ENCODE results near the gene ULBP3. TPM values are rescaled to one million over a fixed set of nuclear protein-coding genes. Genes with fewer than 3 reads are reported as not detected.

Gene ULBP3
- total RNA-seq, 2 experiments from 2014 or later: 0.44 TPM; not detected in 1

GRCh38 chr6:150053450-150053849 is 15.5 kb downstream of the ULBP3 start:
- ChIA-PET POLR2A (no interaction called here), CTCF (no interaction called here)
- Histone ChIP-seq H3K4me1 (ENCODE audit: insufficient read depth, low read length) (no peaks in the 10 kb centered on the region), H3K4me3 (ENCODE audit: low read length) (no peak overlapping the region), H3K9me3 (ENCODE audit: control insufficient read depth in 1 of 2, insufficient read depth in 1 of 2, low read length in 2 of 2) (peaks cover 0 to 4% of the 10 kb centered on the region in 2 experiments), H3K27me3 (ENCODE audit: control insufficient read depth in 1 of 2, insufficient read depth in 2 of 2, low read length in 2 of 2) (peaks cover 33 to 38% of the 10 kb centered on the region in 2 experiments), H3K27ac (ENCODE audit: low read depth in 1 of 2, low read length in 2 of 2) (no peak overlapping the region), H3K36me3 (ENCODE audit: insufficient read depth, low read length) (no peaks in the 10 kb centered on the region)
- Mint-ChIP-seq H3K36me3 (ENCODE audit: low read depth) (no peaks in the 10 kb centered on the region), H3K27ac (no peak overlapping the region), H3K4me1 (ENCODE audit: low read depth) (no peaks in the 10 kb centered on the region), H3K27me3 (peaks cover 75% of the 10 kb centered on the region), H3K9me3 (no peaks in the 10 kb centered on the region), H3K4me3 (no peak overlapping the region)
- DNase-seq (no peak), ATAC-seq (ENCODE audit: poor library complexity) (no peak)
- TF ChIP-seq, protein P1, sequence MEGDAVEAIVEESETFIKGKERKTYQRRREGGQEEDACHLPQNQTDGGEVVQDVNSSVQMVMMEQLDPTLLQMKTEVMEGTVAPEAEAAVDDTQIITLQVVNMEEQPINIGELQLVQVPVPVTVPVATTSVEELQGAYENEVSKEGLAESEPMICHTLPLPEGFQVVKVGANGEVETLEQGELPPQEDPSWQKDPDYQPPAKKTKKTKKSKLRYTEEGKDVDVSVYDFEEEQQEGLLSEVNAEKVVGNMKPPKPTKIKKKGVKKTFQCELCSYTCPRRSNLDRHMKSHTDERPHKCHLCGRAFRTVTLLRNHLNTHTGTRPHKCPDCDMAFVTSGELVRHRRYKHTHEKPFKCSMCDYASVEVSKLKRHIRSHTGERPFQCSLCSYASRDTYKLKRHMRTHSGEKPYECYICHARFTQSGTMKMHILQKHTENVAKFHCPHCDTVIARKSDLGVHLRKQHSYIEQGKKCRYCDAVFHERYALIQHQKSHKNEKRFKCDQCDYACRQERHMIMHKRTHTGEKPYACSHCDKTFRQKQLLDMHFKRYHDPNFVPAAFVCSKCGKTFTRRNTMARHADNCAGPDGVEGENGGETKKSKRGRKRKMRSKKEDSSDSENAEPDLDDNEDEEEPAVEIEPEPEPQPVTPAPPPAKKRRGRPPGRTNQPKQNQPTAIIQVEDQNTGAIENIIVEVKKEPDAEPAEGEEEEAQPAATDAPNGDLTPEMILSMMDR (IDR thresholded peaks at IDR 0.05): no peak
- intact Hi-C loops (cut with DNase I, micrococcal nuclease): no loop called here

- no peaks in the 10 kb centered on the region for H3K36me3 Mint-ChIP-seq (ENCODE audit: low read depth)
- ATAC-seq (ENCODE audit: poor library complexity) (no peak), DNase-seq (no peak)
- H3K9me3 Mint-ChIP-seq: no peaks in the 10 kb centered on the region
- Histone ChIP-seq H3K27ac (ENCODE audit: low read depth in 1 of 2, low read length in 2 of 2) (no peak overlapping the region), H3K4me1 (ENCODE audit: insufficient read depth, low read length) (no peaks in the 10 kb centered on the region), H3K9me3 (ENCODE audit: control insufficient read depth in 1 of 2, insufficient read depth in 1 of 2, low read length in 2 of 2) (peaks cover 0 to 4% of the 10 kb centered on the region in 2 experiments), H3K36me3 (ENCODE audit: insufficient read depth, low read length) (no peaks in the 10 kb centered on the region), H3K4me3 (ENCODE audit: low read length) (no peak overlapping the region), H3K27me3 (ENCODE audit: control insufficient read depth in 1 of 2, insufficient read depth in 2 of 2, low read length in 2 of 2) (peaks cover 25 to 36% of the 10 kb centered on the region in 2 experiments)
- TF ChIP-seq, protein P1 (IDR thresholded peaks at IDR 0.05): no peak
- CTCF ChIA-PET: no interaction called here
- H3K4me1 Mint-ChIP-seq (ENCODE audit: low read depth): peaks cover 6% of the 10 kb centered on the region
- no peak overlapping the region for H3K27ac Mint-ChIP-seq
- POLR2A ChIA-PET: no interaction called here
- peaks cover 78% of the 10 kb centered on the region for H3K27me3 Mint-ChIP-seq
- intact Hi-C loops (cut with DNase I, micrococcal nuclease): no loop called here
- H3K4me3 Mint-ChIP-seq: no peak overlapping the region
Observed at GRCh38 chr6:150050846-150051245, 18.1 kb downstream of the ULBP3 start.

- Histone ChIP-seq H3K4me3 (ENCODE audit: low read length) (no peak overlapping the region), H3K36me3 (ENCODE audit: insufficient read depth, low read length) (no peaks in the 10 kb centered on the region), H3K9me3 (ENCODE audit: control insufficient read depth in 1 of 2, insufficient read depth in 1 of 2, low read length in 2 of 2) (peaks cover 0 to under 1% of the 10 kb centered on the region in 2 experiments), H3K27ac (ENCODE audit: low read depth in 1 of 2, low read length in 2 of 2) (no peak overlapping the region), H3K4me1 (ENCODE audit: insufficient read depth, low read length) (no peaks in the 10 kb centered on the region), H3K27me3 (ENCODE audit: control insufficient read depth in 1 of 2, insufficient read depth in 2 of 2, low read length in 2 of 2) (peaks cover 25% of the 10 kb centered on the region in 2 experiments)
- H3K27ac Mint-ChIP-seq: no peak overlapping the region
- DNase-seq (no peak), ATAC-seq (ENCODE audit: poor library complexity) (no peak)
- peaks cover 72% of the 10 kb centered on the region for H3K27me3 Mint-ChIP-seq
- peaks cover 6% of the 10 kb centered on the region for H3K4me1 Mint-ChIP-seq (ENCODE audit: low read depth)
- no peak overlapping the region for H3K4me3 Mint-ChIP-seq
- H3K36me3 Mint-ChIP-seq (ENCODE audit: low read depth): no peaks in the 10 kb centered on the region
- CTCF ChIA-PET: no interaction called here
- intact Hi-C loops (cut with DNase I, micrococcal nuclease): no loop called here
- no peaks in the 10 kb centered on the region for H3K9me3 Mint-ChIP-seq
- POLR2A ChIA-PET: no interaction called here
- TF ChIP-seq, protein P1 (IDR thresholded peaks at IDR 0.05): no peak
Observed at GRCh38 chr6:150048099-150048498, 20.8 kb downstream of the ULBP3 start.
